ENCODE measurements around the gene VPS37C. TPM values are rescaled to one million over a fixed set of nuclear protein-coding genes. Genes with fewer than 3 reads are reported as not detected.
"Not testable (repeated sequence)": the region's sequence is repeated elsewhere in the genome, so short reads cannot be mapped to it uniquely, and the experiment has no call there.

The VPS37C gene
- 10 to 100 TPM; 19.6 to 27.6 (median 26.7) TPM for total RNA-seq

- peak within 1 kb of the TSS; percentile 70 for H3K4me3 ChIP-seq (ENCODE audit: low read depth, poor library complexity, severe bottlenecking)
- TF ChIP-seq POLR2A (IDR thresholded peaks at IDR 0.05), result peak in 1 of 2 donors; percentile 2
- TF ChIP-seq CTCF (IDR thresholded peaks at IDR 0.05), result no peak
- peak; percentile 74 to 97 for DNase-seq (ENCODE audit: low spot score in 2 of 2)
- intact Hi-C loops (cut with DNase I; ENCODE audit: low total_unique reads), result no loop called here
- 1 to 2% methylated on average over 30 to 67 of the region's 85 CpGs for whole genome bisulfite sequencing, 2 donors
These were observed at the start of gene VPS37C for GRCh38 chr11:61161190-61162091. Gene VPS37C (minus strand): TSS chr11:61161426. CDS start chr11:61138829, 22,597 bp downstream.

- DNase-seq (ENCODE audit: low spot score in 2 of 2); H3K4me3 ChIP-seq (ENCODE audit: low read depth, poor library complexity, severe bottlenecking); intact Hi-C loops (cut with DNase I; ENCODE audit: low total_unique reads): not testable (repeated sequence)
- WGBS, 2 donors, result no CpG with 5 or more reads among the region's 6 CpGs
These were observed 49.4 kb upstream of the VPS37C start for GRCh38 chr11:61210629-61211028.

- DNase-seq (ENCODE audit: low spot score in 2 of 2); H3K4me3 ChIP-seq (ENCODE audit: low read depth, poor library complexity, severe bottlenecking); intact Hi-C loops (cut with DNase I; ENCODE audit: low total_unique reads): not testable (repeated sequence)
- WGBS, 2 donors, result no CpG with 5 or more reads among the region's 9 CpGs
These were observed 46.5 kb upstream of the VPS37C start for GRCh38 chr11:61207636-61208310.

- WGBS, 2 donors, result 35 to 48% methylated on average over 14 of the region's 14 CpGs
- intact Hi-C loops (cut with DNase I; ENCODE audit: low total_unique reads), result not testable (repeated sequence)
These were observed 43.4 kb upstream of the VPS37C start for GRCh38 chr11:61204502-61205059.

GRCh38 chr11:61203873-61204272 lies 42.6 kb upstream of the VPS37C start:
- intact Hi-C loops (cut with DNase I; ENCODE audit: low total_unique reads); H3K4me3 ChIP-seq (ENCODE audit: low read depth, poor library complexity, severe bottlenecking); DNase-seq (ENCODE audit: low spot score in 2 of 2): not testable (repeated sequence)
- WGBS, 2 donors, result no CpG with 5 or more reads among the region's 5 CpGs

More at GRCh38 chr11:61204502-61205059, 43.4 kb upstream of the VPS37C start:
- not testable (repeated sequence) for H3K4me3 ChIP-seq (ENCODE audit: low read depth, poor library complexity, severe bottlenecking); DNase-seq (ENCODE audit: low spot score in 2 of 2)

- DNase-seq (ENCODE audit: low spot score in 2 of 2); intact Hi-C loops (cut with DNase I; ENCODE audit: low total_unique reads); H3K4me3 ChIP-seq (ENCODE audit: low read depth, poor library complexity, severe bottlenecking): not testable (repeated sequence)
- WGBS, 2 donors, result 75 to 76% methylated on average over 14 to 18 of the region's 18 CpGs
These were observed 41.9 kb upstream of the VPS37C start, which contains the start of gene PGA3 for GRCh38 chr11:61202950-61203746. Gene PGA3 (plus strand): TSS chr11:61203515. CDS start chr11:61203565, 50 bp downstream.

- no peak for DNase-seq (ENCODE audit: low spot score in 2 of 2)
- no peak overlapping the region for H3K4me3 ChIP-seq (ENCODE audit: low read depth, poor library complexity, severe bottlenecking)
- 92 to 95% methylated on average over 14 of the region's 14 CpGs for WGBS, 2 donors
- TF ChIP-seq CTCF (IDR thresholded peaks at IDR 0.05), result no peak
- no peak for TF ChIP-seq POLR2A (IDR thresholded peaks at IDR 0.05)
- intact Hi-C loops (cut with DNase I; ENCODE audit: low total_unique reads), result no loop called here
These were observed 40.2 kb upstream of the VPS37C start for GRCh38 chr11:61201476-61201875.
